DMS53 treated with DMSO at 0.1 percent for 48 hours (cell line): ENCODE measurements around the gene LRIG1.

Experiments
- DNase-seq: peaks from one replicate; lab custom pipeline; 2025; ENCODE audit not compliant: unreplicated experiment; lab: John Stamatoyannopoulos, UW

LRIG1 gene

GRCh38 chr3:66507423-66508260 is 6.8 kb upstream of the LRIG1 start:
- DNase-seq: no peak

GRCh38 chr3:66506154-66506553 is 5.3 kb upstream of the LRIG1 start:
- no peak for DNase-seq

- no peak for DNase-seq
These were observed 4.2 kb upstream of the LRIG1 start for GRCh38 chr3:66504850-66505641.

- DNase-seq: no peak
These were observed 2.2 kb upstream of the LRIG1 start for GRCh38 chr3:66502981-66503380.

GRCh38 chr3:66502245-66502874 is 1.5 kb upstream of the LRIG1 start:
- no peak for DNase-seq

- no peak for DNase-seq
These were observed 842 bp upstream of the LRIG1 start for GRCh38 chr3:66501483-66502244.

- DNase-seq: no peak
These were observed 794 bp downstream of the LRIG1 start for GRCh38 chr3:66499881-66500575.

- DNase-seq: no peak
These were observed 1.9 kb downstream of the LRIG1 start for GRCh38 chr3:66498687-66499621.

GRCh38 chr3:66497985-66498671 is 2.7 kb downstream of the LRIG1 start:
- no peak for DNase-seq

GRCh38 chr3:66497288-66497984 is 3.4 kb downstream of the LRIG1 start:
- DNase-seq: no peak

GRCh38 chr3:66496746-66497145 is 4.1 kb downstream of the LRIG1 start:
- DNase-seq: no peak

GRCh38 chr3:66496301-66496700 is 4.5 kb downstream of the LRIG1 start:
- DNase-seq: no peak

GRCh38 chr3:66495668-66496045 is 5.2 kb downstream of the LRIG1 start:
- DNase-seq: no peak

- DNase-seq: no peak
These were observed 5.7 kb downstream of the LRIG1 start for GRCh38 chr3:66494959-66495667.

GRCh38 chr3:66493458-66494099 is 7.2 kb downstream of the LRIG1 start:
- DNase-seq: no peak

GRCh38 chr3:66492672-66493071 is 8.2 kb downstream of the LRIG1 start:
- no peak for DNase-seq

GRCh38 chr3:66492071-66492470 is 8.8 kb downstream of the LRIG1 start:
- no peak for DNase-seq
